GM13977 (cell line): ENCODE results near the gene TCEAL1.

Source experiments
- DNase-seq: peaks from one replicate; pipeline ENCODE4 v3.0.0; 2012; ENCODE audit warnings: low spot score
- CTCF ChIP-seq: IDR thresholded peaks from 2 replicates; pipeline ENCODE4 v1.5.1; 2012; ENCODE audit warnings: mild to moderate bottlenecking, control low read depth; ENCODE audit not compliant: insufficient read depth; ENCODE audit errors: extremely low read depth, missing control alignments
- in situ Hi-C: fragments of 300-500 bp; cut with MboI; formaldehyde crosslinking; loops from one replicate; pipeline ENCODE4 v1.12.0; 2022; ENCODE audit warnings: low sequenced_read_pairs, low pct_unique_long_range_greater_than_20kb, mixed read lengths, inconsistent platforms; ENCODE audit not compliant: unreplicated experiment

TCEAL1 gene

GRCh38 chrX:103607364-103608305, 21.1 kb upstream of the TCEAL1 start, which contains the start of gene TCEAL3:
Gene TCEAL3 (plus strand): TSS chrX:103607963. CDS start chrX:103609065, 1,102 bp downstream.
- in situ Hi-C loops: no loop called here
- no peak for TF ChIP-seq CTCF
- DNase-seq: peak; percentile 50

DNA sequence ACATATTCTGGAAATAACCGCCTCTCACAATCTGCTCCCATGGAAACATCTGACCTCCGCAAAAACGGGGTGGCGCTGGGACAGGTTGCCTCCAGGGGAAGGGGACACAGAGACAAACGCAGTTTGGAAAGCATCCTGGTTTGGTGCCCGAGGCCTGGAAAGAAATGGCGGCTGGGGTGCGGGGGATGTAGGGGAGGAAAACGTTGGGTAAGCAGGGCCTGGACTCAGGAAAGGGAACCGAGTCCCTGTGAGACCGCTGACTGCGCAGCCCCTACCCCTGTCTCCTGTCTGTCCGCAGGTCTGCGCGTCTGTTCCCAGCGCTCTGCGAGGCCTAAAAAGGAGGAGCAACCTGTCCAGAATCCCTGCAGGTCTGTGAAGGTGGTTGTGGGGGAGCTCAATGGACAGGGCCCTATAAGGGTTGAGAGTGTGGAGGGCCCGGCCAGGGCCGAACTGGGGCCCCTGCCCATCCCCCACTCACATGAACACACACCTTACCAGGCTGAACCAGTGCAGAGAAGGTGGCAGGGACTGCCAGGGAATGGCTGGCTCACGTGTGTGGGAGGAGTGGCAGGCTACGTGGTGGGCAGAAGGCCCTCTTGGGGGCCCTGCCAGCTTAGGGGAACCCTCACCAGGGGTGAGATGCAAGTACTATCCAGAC, 20.3 kb upstream of the TCEAL1 start:
- TF ChIP-seq CTCF: no peak
- peak; percentile 20 for DNase-seq

GRCh38 chrX:103610282-103610681, 18.5 kb upstream of the TCEAL1 start:
- TF ChIP-seq CTCF: no peak
- no peak for DNase-seq
- in situ Hi-C loops: no loop called here

More for the DNA sequence above, 20.3 kb upstream of the TCEAL1 start:
- in situ Hi-C loops: no loop called here

DNA sequence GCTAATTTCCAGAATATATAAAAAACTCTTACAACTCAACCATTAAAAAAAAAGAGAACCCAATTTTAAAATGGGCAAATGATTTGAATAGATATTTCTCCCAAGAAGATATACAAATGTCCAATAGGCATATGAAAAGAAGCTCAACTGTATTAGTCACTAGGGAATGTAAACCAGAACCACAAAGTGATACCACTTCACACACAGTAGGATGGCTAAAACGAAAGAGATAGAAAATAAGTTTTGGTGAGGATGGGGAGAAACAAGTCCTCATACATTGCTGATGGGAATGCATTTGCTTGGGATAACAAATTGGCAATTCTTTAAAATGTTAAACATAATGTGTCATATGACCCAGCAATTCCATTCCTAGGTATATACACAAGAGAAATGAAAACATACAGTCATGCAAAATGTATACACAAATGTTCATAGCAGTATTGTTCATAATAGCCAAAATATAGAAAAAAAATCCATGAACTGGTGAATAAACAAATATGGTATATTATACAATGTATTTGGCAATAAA, 15.3 kb upstream of the TCEAL1 start:
- in situ Hi-C loops: no loop called here
- TF ChIP-seq CTCF: no peak

DNA sequence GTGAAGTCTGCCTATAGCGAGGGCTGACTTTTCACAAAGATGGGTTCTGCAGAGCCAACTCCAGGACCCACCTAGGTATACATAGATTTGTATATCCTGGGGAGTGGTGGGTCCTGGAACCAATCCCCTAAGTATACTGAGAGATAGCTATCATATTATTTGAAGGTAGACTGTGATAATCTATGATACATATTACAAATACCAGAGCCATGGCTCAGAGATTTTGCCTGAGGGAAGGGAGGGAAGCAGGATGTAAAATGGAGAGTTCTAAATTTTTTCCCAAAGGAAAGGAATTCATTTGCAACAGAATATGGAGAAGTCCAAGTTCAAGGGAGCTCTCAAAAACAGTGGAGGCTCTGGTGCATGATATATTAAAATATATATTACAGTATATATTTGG, 13.8 kb upstream of the TCEAL1 start:
- in situ Hi-C loops: no loop called here
- TF ChIP-seq CTCF: no peak
- no peak for DNase-seq

More for the DNA sequence above, 15.3 kb upstream of the TCEAL1 start:
- no peak for DNase-seq

DNA sequence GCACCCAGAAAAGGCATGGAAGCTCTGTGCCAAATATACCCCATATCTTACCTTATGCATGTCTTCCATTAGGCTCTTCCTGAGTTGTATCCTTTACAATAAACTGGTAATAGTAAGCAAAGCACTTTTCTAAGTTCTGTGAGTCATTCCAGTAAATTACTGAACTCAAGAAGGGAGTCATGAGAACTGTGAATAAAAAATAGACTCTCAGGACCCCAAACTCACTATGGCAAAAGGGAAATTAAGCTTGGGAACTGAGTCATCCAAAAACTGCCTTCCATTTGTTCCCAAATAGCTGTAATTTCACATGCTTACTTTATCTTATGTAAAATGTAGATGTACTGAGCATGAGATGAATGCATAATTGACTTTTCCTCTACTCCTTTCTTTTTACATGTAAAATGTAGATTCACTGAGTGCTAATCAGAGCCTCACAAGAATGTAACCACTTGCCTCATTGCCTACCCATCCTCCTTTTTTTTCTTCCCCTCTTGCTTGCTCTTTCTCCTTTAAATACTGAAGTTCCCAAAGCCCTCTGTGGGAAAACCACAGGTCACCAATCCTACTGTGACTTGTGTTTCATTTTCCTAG, 12.9 kb upstream of the TCEAL1 start:
- TF ChIP-seq CTCF: no peak
- in situ Hi-C loops: no loop called here
- DNase-seq: no peak
